ENCODE measurements around the gene KCNK15. TPM values are rescaled to one million over a fixed set of nuclear protein-coding genes. Genes with fewer than 3 reads are reported as not detected.

KCNK15 gene
- total and polyA plus RNA-seq, 2 donors (not counting 1 experiment from before 2014, with no cell fraction given), result 0.17 TPM; not detected in 1

DNA sequence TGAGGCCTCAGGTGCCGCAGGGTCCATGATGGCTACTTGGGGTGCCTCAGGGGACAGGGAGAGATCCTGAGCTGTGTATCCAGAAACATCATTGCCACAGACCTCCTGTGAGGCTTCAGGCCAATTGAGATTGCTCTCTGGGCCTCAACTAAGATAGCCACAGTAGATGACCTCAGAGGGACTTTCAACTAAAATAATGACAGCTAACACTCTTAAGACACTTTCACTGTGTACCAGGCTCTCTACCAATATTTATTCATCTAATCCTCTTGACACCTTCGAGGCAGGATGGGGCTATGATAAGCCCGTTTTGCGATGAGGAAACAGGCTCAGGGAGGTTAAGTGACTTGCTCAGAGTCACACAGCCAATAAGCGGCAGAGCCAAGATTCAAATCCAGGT, 54.0 kb downstream of the KCNK15 start:
- no peaks in the 10 kb centered on the region for H4K20me1 ChIP-seq (ENCODE audit: control insufficient read depth, insufficient read depth, low read length, poor library complexity, severe bottlenecking)
- intact Hi-C loops (cut with micrococcal nuclease), result no loop called here
- TF ChIP-seq EZH2 (IDR thresholded peaks at IDR 0.05; ENCODE audit: borderline replicate concordance, insufficient read depth, low read depth, low read length, poor library complexity, severe bottlenecking), result no peak
- TF ChIP-seq, protein P1, sequence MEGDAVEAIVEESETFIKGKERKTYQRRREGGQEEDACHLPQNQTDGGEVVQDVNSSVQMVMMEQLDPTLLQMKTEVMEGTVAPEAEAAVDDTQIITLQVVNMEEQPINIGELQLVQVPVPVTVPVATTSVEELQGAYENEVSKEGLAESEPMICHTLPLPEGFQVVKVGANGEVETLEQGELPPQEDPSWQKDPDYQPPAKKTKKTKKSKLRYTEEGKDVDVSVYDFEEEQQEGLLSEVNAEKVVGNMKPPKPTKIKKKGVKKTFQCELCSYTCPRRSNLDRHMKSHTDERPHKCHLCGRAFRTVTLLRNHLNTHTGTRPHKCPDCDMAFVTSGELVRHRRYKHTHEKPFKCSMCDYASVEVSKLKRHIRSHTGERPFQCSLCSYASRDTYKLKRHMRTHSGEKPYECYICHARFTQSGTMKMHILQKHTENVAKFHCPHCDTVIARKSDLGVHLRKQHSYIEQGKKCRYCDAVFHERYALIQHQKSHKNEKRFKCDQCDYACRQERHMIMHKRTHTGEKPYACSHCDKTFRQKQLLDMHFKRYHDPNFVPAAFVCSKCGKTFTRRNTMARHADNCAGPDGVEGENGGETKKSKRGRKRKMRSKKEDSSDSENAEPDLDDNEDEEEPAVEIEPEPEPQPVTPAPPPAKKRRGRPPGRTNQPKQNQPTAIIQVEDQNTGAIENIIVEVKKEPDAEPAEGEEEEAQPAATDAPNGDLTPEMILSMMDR (IDR thresholded peaks at IDR 0.05), result no peak
- H3K4me2 ChIP-seq (replicated peaks; ENCODE audit: low read depth, low read length, poor library complexity, severe bottlenecking), result no peak overlapping the region
- Mint-ChIP-seq H3K27me3 (peaks cover 26% of the 10 kb centered on the region), H3K4me1 (no peaks in the 10 kb centered on the region), H3K9me3 (ENCODE audit: insufficient read depth) (no peaks in the 10 kb centered on the region), H3K27ac (no peak overlapping the region), H3K4me3 (no peak overlapping the region)
- H3K36me3 ChIP-seq (replicated peaks in 1 of 2; ENCODE audit: control extremely low read depth in 1 of 2, control insufficient read depth in 1 of 2, extremely low read depth in 1 of 2, insufficient read depth in 2 of 2, low read length in 1 of 2), result no peaks in the 10 kb centered on the region
- POLR2A ChIA-PET, result no interaction called here
- ATAC-seq (ENCODE audit: low read depth) (no peak), DNase-seq (no peak)
- 96% methylated on average over 4 of the region's 5 CpGs for WGBS (ENCODE audit: insufficient coverage)
- no peaks in the 10 kb centered on the region for H3K79me2 ChIP-seq (ENCODE audit: control insufficient read depth, insufficient read depth, low read length)
- H3K4me3 ChIP-seq (ENCODE audit: control extremely low read depth in 1 of 5, extremely low read depth in 1 of 5, insufficient read depth in 1 of 5, low read depth in 2 of 5, low read length in 4 of 5), result no peak overlapping the region
- H3K9me3 ChIP-seq (ENCODE audit: control extremely low read depth in 1 of 3, control insufficient read depth in 2 of 3, insufficient read depth in 1 of 3, low read length in 2 of 3), result no peaks in the 10 kb centered on the region
- CTCF ChIA-PET, result no interaction called here
- no peak overlapping the region for H3K27ac ChIP-seq (ENCODE audit: low read length in 2 of 2)
- no peaks in the 10 kb centered on the region for H3K4me1 ChIP-seq (ENCODE audit: control insufficient read depth in 2 of 2, insufficient read depth in 2 of 2, low read length in 2 of 2)
- H3K27me3 ChIP-seq (replicated peaks in 1 of 4; ENCODE audit: control extremely low read depth in 1 of 4, control insufficient read depth in 3 of 4, insufficient read depth in 4 of 4, low read length in 3 of 4), result peaks cover 0 to 8% (median under 1%) of the 10 kb centered on the region in 4 experiments
- no peak overlapping the region for H3K9ac ChIP-seq (ENCODE audit: low read length)
- no peak overlapping the region for H2AFZ ChIP-seq (ENCODE audit: insufficient read depth, low read depth, low read length, poor library complexity, severe bottlenecking)

DNA sequence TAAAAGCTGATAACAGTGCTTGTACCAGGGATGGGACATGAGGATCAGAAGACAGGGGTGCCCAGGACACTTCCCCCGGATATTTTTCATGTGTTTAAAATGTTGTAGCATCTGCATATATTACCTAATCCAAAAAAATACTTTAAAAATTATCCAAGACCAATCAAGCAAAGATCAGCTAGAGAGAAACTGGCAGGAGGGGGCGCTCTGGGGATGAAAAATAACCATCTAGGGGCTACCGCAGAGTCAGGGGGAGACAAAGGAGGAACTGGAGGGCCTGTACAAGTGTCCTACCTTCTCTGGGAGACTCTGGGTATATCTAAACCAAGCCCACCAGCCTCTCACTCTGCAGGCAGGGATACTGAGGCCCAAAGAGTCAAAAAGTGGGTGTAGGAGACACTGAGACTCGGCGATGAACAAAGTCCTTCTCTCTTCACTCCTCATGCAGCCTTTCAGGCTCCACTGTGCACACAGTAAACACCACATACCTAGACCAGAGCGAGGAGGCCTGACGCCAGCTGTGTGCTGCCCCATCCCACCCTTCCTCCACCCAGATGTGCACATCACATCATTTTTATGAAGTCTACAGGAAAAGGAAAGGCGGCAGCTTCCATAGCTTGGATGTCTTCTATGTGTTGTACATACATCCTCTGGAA, 54.9 kb downstream of the KCNK15 start:
- H3K4me1 Mint-ChIP-seq, result no peaks in the 10 kb centered on the region
- no peak overlapping the region for H3K27ac Mint-ChIP-seq
- Histone ChIP-seq H3K27ac (ENCODE audit: low read length in 2 of 2) (no peak overlapping the region), H3K36me3 (replicated peaks in 1 of 2; ENCODE audit: control extremely low read depth in 1 of 2, control insufficient read depth in 1 of 2, extremely low read depth in 1 of 2, insufficient read depth in 2 of 2, low read length in 1 of 2) (no peaks in the 10 kb centered on the region), H3K79me2 (ENCODE audit: control insufficient read depth, insufficient read depth, low read length) (no peaks in the 10 kb centered on the region), H3K4me3 (ENCODE audit: control extremely low read depth in 1 of 5, extremely low read depth in 1 of 5, insufficient read depth in 1 of 5, low read depth in 2 of 5, low read length in 4 of 5) (no peak overlapping the region), H3K9ac (ENCODE audit: low read length) (no peak overlapping the region), H2AFZ (ENCODE audit: insufficient read depth, low read depth, low read length, poor library complexity, severe bottlenecking) (no peak overlapping the region), H3K4me1 (ENCODE audit: control insufficient read depth in 2 of 2, insufficient read depth in 2 of 2, low read length in 2 of 2) (no peaks in the 10 kb centered on the region), H3K4me2 (replicated peaks; ENCODE audit: low read depth, low read length, poor library complexity, severe bottlenecking) (no peak overlapping the region), H3K9me3 (ENCODE audit: control extremely low read depth in 1 of 3, control insufficient read depth in 2 of 3, insufficient read depth in 1 of 3, low read length in 2 of 3) (no peaks in the 10 kb centered on the region), H4K20me1 (ENCODE audit: control insufficient read depth, insufficient read depth, low read length, poor library complexity, severe bottlenecking) (no peaks in the 10 kb centered on the region), H3K27me3 (replicated peaks in 1 of 4; ENCODE audit: control extremely low read depth in 1 of 4, control insufficient read depth in 3 of 4, insufficient read depth in 4 of 4, low read length in 3 of 4) (peaks cover 0 to 11% (median 0%) of the 10 kb centered on the region in 4 experiments)
- WGBS (ENCODE audit: insufficient coverage), result 80% methylated on average over 2 of the region's 8 CpGs
- intact Hi-C loops (cut with micrococcal nuclease), result no loop called here
- TF ChIP-seq, protein P1 (IDR thresholded peaks at IDR 0.05), result no peak
- TF ChIP-seq EZH2 (IDR thresholded peaks at IDR 0.05; ENCODE audit: borderline replicate concordance, insufficient read depth, low read depth, low read length, poor library complexity, severe bottlenecking), result no peak
- peaks cover 33% of the 10 kb centered on the region for H3K27me3 Mint-ChIP-seq
- DNase-seq (no peak), ATAC-seq (ENCODE audit: low read depth) (no peak)
- no peak overlapping the region for H3K4me3 Mint-ChIP-seq
- no peaks in the 10 kb centered on the region for H3K9me3 Mint-ChIP-seq (ENCODE audit: insufficient read depth)
- ChIA-PET CTCF (no interaction called here), POLR2A (no interaction called here)
